Measurements from ENCODE around the gene NCAPH2.

DNA sequence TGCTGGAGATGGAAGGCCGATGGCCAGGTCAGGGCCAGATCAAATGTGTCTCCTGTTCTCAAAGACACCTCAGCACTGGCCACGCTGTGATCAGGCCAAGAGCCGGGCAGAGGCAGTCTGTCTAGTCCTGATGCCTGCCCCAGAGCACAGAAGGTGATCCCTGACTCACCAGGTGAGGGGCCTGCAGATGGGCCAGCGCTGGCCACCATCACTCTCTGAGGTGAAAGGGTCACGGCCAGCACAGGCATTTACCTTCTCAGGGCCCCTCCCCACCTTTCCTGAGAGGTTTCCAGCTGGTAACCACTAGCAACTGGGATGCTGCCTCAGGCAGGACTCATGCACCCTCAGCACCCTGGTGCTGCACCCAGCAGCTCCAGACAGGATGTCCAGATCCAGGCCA lies 36.1 kb upstream of the NCAPH2 start:
- TF ChIP-seq, protein P1, sequence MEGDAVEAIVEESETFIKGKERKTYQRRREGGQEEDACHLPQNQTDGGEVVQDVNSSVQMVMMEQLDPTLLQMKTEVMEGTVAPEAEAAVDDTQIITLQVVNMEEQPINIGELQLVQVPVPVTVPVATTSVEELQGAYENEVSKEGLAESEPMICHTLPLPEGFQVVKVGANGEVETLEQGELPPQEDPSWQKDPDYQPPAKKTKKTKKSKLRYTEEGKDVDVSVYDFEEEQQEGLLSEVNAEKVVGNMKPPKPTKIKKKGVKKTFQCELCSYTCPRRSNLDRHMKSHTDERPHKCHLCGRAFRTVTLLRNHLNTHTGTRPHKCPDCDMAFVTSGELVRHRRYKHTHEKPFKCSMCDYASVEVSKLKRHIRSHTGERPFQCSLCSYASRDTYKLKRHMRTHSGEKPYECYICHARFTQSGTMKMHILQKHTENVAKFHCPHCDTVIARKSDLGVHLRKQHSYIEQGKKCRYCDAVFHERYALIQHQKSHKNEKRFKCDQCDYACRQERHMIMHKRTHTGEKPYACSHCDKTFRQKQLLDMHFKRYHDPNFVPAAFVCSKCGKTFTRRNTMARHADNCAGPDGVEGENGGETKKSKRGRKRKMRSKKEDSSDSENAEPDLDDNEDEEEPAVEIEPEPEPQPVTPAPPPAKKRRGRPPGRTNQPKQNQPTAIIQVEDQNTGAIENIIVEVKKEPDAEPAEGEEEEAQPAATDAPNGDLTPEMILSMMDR (IDR thresholded peaks at IDR 0.05): no peak
- no peak for TF ChIP-seq POLR2A (IDR thresholded peaks at IDR 0.05)
